ENCODE data around the gene RLN1.
"Not testable (repeated sequence)": the region's sequence is repeated elsewhere in the genome, so short reads cannot be mapped to it uniquely, and the experiment has no call there.

- not testable (repeated sequence) for TF ChIP-seq CTCF, POLR2A (IDR thresholded peaks at IDR 0.05)
Measured at GRCh38 chr9:5338992-5339981, at the start of gene RLN1.

All from lower leg skin (tissue), 3 donors.